A673 (cell line): ENCODE measurements around the gene METTL4. TPM values are rescaled to one million over a fixed set of nuclear protein-coding genes. Genes with fewer than 3 reads are reported as not detected.

ENCODE experiments used
- BruUV-seq: library from RNA; stranded (reverse); fragments of 400-500 nt; replicated peaks from 2 replicates; lab custom pipeline; 2021; lab: Mats Ljungman, UMichigan
- CTCF ChIA-PET: fragments of 300-600 bp; sonication (Branson Sonifier 250); formaldehyde crosslinking; loops from one replicate; lab custom pipeline; 2022; ENCODE audit warnings: antibody characterized with exemption; lab: Charles Lee
- POLR2A ChIA-PET: fragments of 300-600 bp; sonication (Branson Sonifier 250); formaldehyde crosslinking; loops from one replicate; lab custom pipeline; 2022; ENCODE audit warnings: antibody characterized with exemption; ENCODE audit not compliant: low non-redundant PET; lab: Charles Lee
- DNase-seq: peaks from one replicate; pipeline ENCODE4 v3.0.0-alpha.2; 2015; ENCODE audit warnings: low spot score
- H3K27ac ChIP-seq: fragments of 200-600 bp; sonication (generic); 2 replicates; pipeline ENCODE4 v1.5.1; 2016; ENCODE audit warnings: mixed run types, low read depth, mild to moderate bottlenecking, mixed read lengths, antibody characterized with exemption, low read length; ENCODE audit not compliant: poor library complexity, severe bottlenecking
- H3K27me3 ChIP-seq: fragments of 200-600 bp; sonication (generic); replicated peaks from 2 replicates; pipeline ENCODE4 v1.6.1; 2017; ENCODE audit warnings: mixed run types, low read depth, mild to moderate bottlenecking, mixed read lengths, antibody characterized with exemption, low read length; ENCODE audit not compliant: insufficient read depth, poor library complexity
- H3K36me3 ChIP-seq: fragments of 200-600 bp; sonication (generic); 2 replicates; pipeline ENCODE4 v1.6.1; 2016; ENCODE audit warnings: mixed run types, mild to moderate bottlenecking, mixed read lengths, antibody characterized with exemption, low read length; ENCODE audit not compliant: insufficient read depth, poor library complexity, severe bottlenecking
- H3K4me1 ChIP-seq: fragments of 200-600 bp; sonication (generic); 2 replicates; pipeline ENCODE4 v1.6.1; 2017; ENCODE audit warnings: mixed run types, mild to moderate bottlenecking, mixed read lengths, antibody characterized with exemption, low read length; ENCODE audit not compliant: insufficient read depth, poor library complexity, severe bottlenecking
- H3K4me3 ChIP-seq: fragments of 200-600 bp; sonication (generic); 2 replicates; pipeline ENCODE4 v1.5.1; 2016; ENCODE audit warnings: low read depth, mixed run types, mild to moderate bottlenecking, mixed read lengths, low read length; ENCODE audit not compliant: poor library complexity, severe bottlenecking
- H3K9me3 ChIP-seq: fragments of 200-600 bp; sonication (generic); 2 replicates; pipeline ENCODE4 v1.6.1; 2016; ENCODE audit warnings: mixed run types, low read depth, mild to moderate bottlenecking, mixed read lengths, antibody characterized with exemption, low read length; ENCODE audit not compliant: poor library complexity, severe bottlenecking
- CTCF ChIP-seq: fragments of 300-800, 200-600 bp; sonication (generic); conservative IDR thresholded peaks from 2 replicates; pipeline ENCODE4 v1.5.1; 2017; ENCODE audit warnings: low read depth, mild to moderate bottlenecking, antibody characterized with exemption, low read length, moderate library complexity, mixed read lengths
- EZH2 ChIP-seq: fragments of 200-600 bp; sonication (generic); IDR thresholded peaks from 2 replicates; pipeline ENCODE4 v1.6.1; 2017; ENCODE audit warnings: borderline replicate concordance, low read depth, mild to moderate bottlenecking, mixed read lengths, antibody characterized with exemption, low read length; ENCODE audit not compliant: poor library complexity, severe bottlenecking
- intact Hi-C: fragments of 100-400 bp; cut with micrococcal nuclease; formaldehyde crosslinking; loops from one replicate; pipeline ENCODE4 v1.10.0; 2022; ENCODE audit not compliant: unreplicated experiment
- total RNA-seq: library from RNA; stranded (reverse); gene quantifications from 2 replicates; pipeline ENCODE4 v1.2.3, GENCODE V29; 2021

The METTL4 gene
- total RNA-seq, 1 experiment from 2014 or later, result 26.4 TPM

GRCh38 chr18:2508678-2509077, 62.6 kb downstream of the METTL4 start:
- POLR2A ChIA-PET, result no interaction called here
- Histone ChIP-seq H3K4me3 (no peak overlapping the region), H3K27me3 (no peaks in the 10 kb centered on the region), H3K27ac (no peak overlapping the region), H3K36me3 (no peaks in the 10 kb centered on the region), H3K4me1 (no peaks in the 10 kb centered on the region), H3K9me3 (no peaks in the 10 kb centered on the region)
- BruUV-seq, result no TSS peak
- CTCF ChIA-PET, result no interaction called here
- TF ChIP-seq CTCF (no peak), EZH2 (no peak)
- intact Hi-C loops, result no loop called here
- no peak for DNase-seq

DNA sequence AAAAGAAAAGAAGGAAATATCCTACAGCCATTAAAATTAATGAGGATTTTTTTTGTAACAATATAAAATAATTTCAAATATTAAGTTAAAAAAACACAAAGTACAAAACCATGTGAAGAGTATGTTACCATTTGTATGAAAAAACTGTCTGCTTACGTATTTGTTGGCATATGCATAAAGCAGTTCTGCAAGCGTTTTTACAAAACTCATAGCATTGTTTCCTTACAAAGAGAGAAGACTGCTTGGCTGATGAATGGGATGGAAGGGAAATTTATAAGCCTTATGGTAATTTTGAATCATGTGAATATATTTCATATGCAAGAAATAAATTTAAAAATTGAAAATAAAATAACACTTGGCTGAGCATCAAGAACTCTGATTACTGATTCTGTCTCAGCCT, 63.1 kb downstream of the METTL4 start:
- H3K27ac ChIP-seq, result no peak overlapping the region
- DNase-seq, result no peak
- ChIA-PET POLR2A (no interaction called here), CTCF (no interaction called here)
- no peaks in the 10 kb centered on the region for H3K27me3 ChIP-seq
- BruUV-seq, result no TSS peak
- intact Hi-C loops, result no loop called here
- TF ChIP-seq CTCF, result no peak
- TF ChIP-seq EZH2, result no peak
- no peaks in the 10 kb centered on the region for H3K4me1 ChIP-seq
- H3K4me3 ChIP-seq, result no peak overlapping the region
- no peaks in the 10 kb centered on the region for H3K9me3 ChIP-seq
- no peaks in the 10 kb centered on the region for H3K36me3 ChIP-seq

GRCh38 chr18:2504642-2505041, 66.7 kb downstream of the METTL4 start:
- POLR2A ChIA-PET, result no interaction called here

More at GRCh38 chr18:2504642-2505041, 66.7 kb downstream of the METTL4 start:
- no peak for DNase-seq
- no TSS peak for BruUV-seq
- TF ChIP-seq CTCF (no peak), EZH2 (no peak)
- Histone ChIP-seq H3K4me3 (no peak overlapping the region), H3K27me3 (no peaks in the 10 kb centered on the region), H3K27ac (no peak overlapping the region), H3K4me1 (no peaks in the 10 kb centered on the region), H3K9me3 (no peaks in the 10 kb centered on the region), H3K36me3 (no peaks in the 10 kb centered on the region)
- intact Hi-C loops, result no loop called here
- CTCF ChIA-PET, result no interaction called here
